ENCODE data around the gene ZBTB45.
"Not testable (repeated sequence)": the region's sequence is repeated elsewhere in the genome, so short reads cannot be mapped to it uniquely, and the experiment has no call there.

ZBTB45 gene

GRCh38 chr19:58513694-58514563, 5.7 kb downstream of the ZBTB45 start:
- peaks cover 8% of the 10 kb centered on the region; the same call in 1 of the 2 replicates for H3K4me1 ChIP-seq (ENCODE audit: insufficient read depth, low read length)
- no peaks in the 10 kb centered on the region for H3K36me3 ChIP-seq (ENCODE audit: insufficient read depth, low read length)
- H3K9me3 ChIP-seq (ENCODE audit: control insufficient read depth, insufficient read depth, low read length) = no peaks in the 10 kb centered on the region
- H3K9ac ChIP-seq (ENCODE audit: low read depth, low read length) = peak overlapping the region; percentile 67

- H3K9ac ChIP-seq (ENCODE audit: low read depth, low read length) = peak overlapping the region; percentile 44; the same call in 1 of the 2 replicates
- H3K9me3 ChIP-seq (ENCODE audit: control insufficient read depth, insufficient read depth, low read length) = no peaks in the 10 kb centered on the region
- no peaks in the 10 kb centered on the region for H3K36me3 ChIP-seq (ENCODE audit: insufficient read depth, low read length)
- H3K4me1 ChIP-seq (ENCODE audit: insufficient read depth, low read length) = peaks cover 8% of the 10 kb centered on the region; the same call in 1 of the 2 replicates
Observed at GRCh38 chr19:58513213-58513693, 6.4 kb downstream of the ZBTB45 start.

GRCh38 chr19:58511353-58512208, 8.0 kb downstream of the ZBTB45 start, which contains the start of gene SLC27A5:
Gene SLC27A5, minus strand, starts transcription at chr19:58511992. Its CDS starts 37 bp downstream, at chr19:58511955.
- Histone ChIP-seq H3K36me3 (ENCODE audit: insufficient read depth, low read length) (no peaks in the 10 kb centered on the region), H3K4me1 (ENCODE audit: insufficient read depth, low read length) (peaks cover 8% of the 10 kb centered on the region; the same call in 1 of the 2 replicates), H3K9me3 (ENCODE audit: control insufficient read depth, insufficient read depth, low read length) (no peaks in the 10 kb centered on the region), H3K9ac (ENCODE audit: low read depth, low read length) (no peak within 1 kb of the TSS)

GRCh38 chr19:58510084-58510862, 9.3 kb downstream of the ZBTB45 start:
- Histone ChIP-seq H3K9ac (ENCODE audit: low read depth, low read length) (no peak overlapping the region), H3K36me3 (ENCODE audit: insufficient read depth, low read length) (no peaks in the 10 kb centered on the region), H3K4me1 (ENCODE audit: insufficient read depth, low read length) (peaks cover 1% of the 10 kb centered on the region; the same call in 1 of the 2 replicates), H3K9me3 (ENCODE audit: control insufficient read depth, insufficient read depth, low read length) (no peaks in the 10 kb centered on the region)

GRCh38 chr19:58509731-58510083, 9.9 kb downstream of the ZBTB45 start:
- H3K4me1 ChIP-seq (ENCODE audit: insufficient read depth, low read length) = no peaks in the 10 kb centered on the region
- H3K36me3 ChIP-seq (ENCODE audit: insufficient read depth, low read length) = no peaks in the 10 kb centered on the region
- H3K9ac ChIP-seq (ENCODE audit: low read depth, low read length) = no peak overlapping the region

GRCh38 chr19:58507602-58508223, 11.9 kb downstream of the ZBTB45 start:
- not testable (repeated sequence) for H3K36me3 ChIP-seq (ENCODE audit: insufficient read depth, low read length); H3K9ac ChIP-seq (ENCODE audit: low read depth, low read length); H3K4me1 ChIP-seq (ENCODE audit: insufficient read depth, low read length); H3K9me3 ChIP-seq (ENCODE audit: control insufficient read depth, insufficient read depth, low read length)

More at GRCh38 chr19:58509731-58510083, 9.9 kb downstream of the ZBTB45 start:
- H3K9me3 ChIP-seq (ENCODE audit: control insufficient read depth, insufficient read depth, low read length) = no peaks in the 10 kb centered on the region

GRCh38 chr19:58500242-58500641, 19.4 kb downstream of the ZBTB45 start:
- Histone ChIP-seq H3K9ac (ENCODE audit: low read depth, low read length) (peak overlapping the region; percentile 63), H3K36me3 (ENCODE audit: insufficient read depth, low read length) (no peaks in the 10 kb centered on the region), H3K9me3 (ENCODE audit: control insufficient read depth, insufficient read depth, low read length) (no peaks in the 10 kb centered on the region), H3K4me1 (ENCODE audit: insufficient read depth, low read length) (0 out of 2 replicates have a peak, but pooled peaks cover 5% of the 10 kb centered on the region)

GRCh38 chr19:58499021-58499927, 20.3 kb downstream of the ZBTB45 start:
- peak overlapping the region; percentile 84 for H3K9ac ChIP-seq (ENCODE audit: low read depth, low read length)
- no peaks in the 10 kb centered on the region for H3K36me3 ChIP-seq (ENCODE audit: insufficient read depth, low read length)
- 0 out of 2 replicates have a peak, but pooled peaks cover 5% of the 10 kb centered on the region for H3K4me1 ChIP-seq (ENCODE audit: insufficient read depth, low read length)
- H3K9me3 ChIP-seq (ENCODE audit: control insufficient read depth, insufficient read depth, low read length) = no peaks in the 10 kb centered on the region

GRCh38 chr19:58498316-58499020, 21.1 kb downstream of the ZBTB45 start:
- H3K4me1 ChIP-seq (ENCODE audit: insufficient read depth, low read length) = 0 out of 2 replicates have a peak, but pooled peaks cover 5% of the 10 kb centered on the region
- no peaks in the 10 kb centered on the region for H3K36me3 ChIP-seq (ENCODE audit: insufficient read depth, low read length)
- H3K9ac ChIP-seq (ENCODE audit: low read depth, low read length) = peak overlapping the region; percentile 84
- no peaks in the 10 kb centered on the region for H3K9me3 ChIP-seq (ENCODE audit: control insufficient read depth, insufficient read depth, low read length)

GRCh38 chr19:58497634-58498170, 21.9 kb downstream of the ZBTB45 start:
- no peaks in the 10 kb centered on the region for H3K9me3 ChIP-seq (ENCODE audit: control insufficient read depth, insufficient read depth, low read length)
- H3K4me1 ChIP-seq (ENCODE audit: insufficient read depth, low read length) = 0 out of 2 replicates have a peak, but pooled peaks cover 5% of the 10 kb centered on the region
- peak overlapping the region; percentile 84; the same call in 1 of the 2 replicates for H3K9ac ChIP-seq (ENCODE audit: low read depth, low read length)
- H3K36me3 ChIP-seq (ENCODE audit: insufficient read depth, low read length) = no peaks in the 10 kb centered on the region

GRCh38 chr19:58492265-58492664, 27.3 kb downstream of the ZBTB45 start:
- no peak overlapping the region for H3K9ac ChIP-seq (ENCODE audit: low read depth, low read length)
- no peaks in the 10 kb centered on the region for H3K4me1 ChIP-seq (ENCODE audit: insufficient read depth, low read length)
- H3K9me3 ChIP-seq (ENCODE audit: control insufficient read depth, insufficient read depth, low read length) = no peaks in the 10 kb centered on the region
- H3K36me3 ChIP-seq (ENCODE audit: insufficient read depth, low read length) = no peaks in the 10 kb centered on the region

- H3K4me1 ChIP-seq (ENCODE audit: insufficient read depth, low read length) = no peaks in the 10 kb centered on the region
- H3K9me3 ChIP-seq (ENCODE audit: control insufficient read depth, insufficient read depth, low read length) = no peaks in the 10 kb centered on the region
- no peaks in the 10 kb centered on the region for H3K36me3 ChIP-seq (ENCODE audit: insufficient read depth, low read length)
- no peak overlapping the region for H3K9ac ChIP-seq (ENCODE audit: low read depth, low read length)
Observed at GRCh38 chr19:58491393-58491792, 28.2 kb downstream of the ZBTB45 start.

Data from ES-I3 (cell line).